CD4-positive, alpha-beta T cell treated with Interleukin-17A for 1 hour (primary cell): ENCODE results near the gene SNTB2.
"Not testable (repeated sequence)": the region's sequence is repeated elsewhere in the genome, so short reads cannot be mapped to it uniquely, and the experiment has no call there.

ENCODE experiments used
- DNase-seq: peaks from one replicate; pipeline ENCODE4 v3.0.0-alpha.2; 2020

SNTB2 gene

DNA sequence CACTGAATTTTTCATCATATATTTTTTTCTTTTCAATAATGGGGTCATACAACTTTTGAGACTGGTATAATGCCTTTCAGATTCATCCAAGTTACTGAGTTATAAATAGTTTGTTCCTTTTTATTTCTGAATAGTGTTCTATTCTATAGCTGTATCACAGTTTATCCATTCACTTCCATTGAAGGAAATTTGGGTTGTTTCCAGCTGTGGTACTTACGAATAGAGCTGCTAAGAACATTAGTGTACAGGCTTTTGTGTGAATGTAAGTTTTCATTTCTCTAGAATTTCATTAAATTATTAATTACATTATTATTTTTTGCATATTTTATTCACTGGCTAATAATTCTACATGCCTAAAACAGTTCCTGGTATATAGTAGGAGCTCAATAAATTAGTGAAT, 52.9 kb downstream of the SNTB2 start:
- no peak for DNase-seq

- DNase-seq, result no peak
Measured at GRCh38 chr16:69240331-69240730, 53.4 kb downstream of the SNTB2 start.

- no peak for DNase-seq
Measured at GRCh38 chr16:69241926-69242325, 55.0 kb downstream of the SNTB2 start.

DNA sequence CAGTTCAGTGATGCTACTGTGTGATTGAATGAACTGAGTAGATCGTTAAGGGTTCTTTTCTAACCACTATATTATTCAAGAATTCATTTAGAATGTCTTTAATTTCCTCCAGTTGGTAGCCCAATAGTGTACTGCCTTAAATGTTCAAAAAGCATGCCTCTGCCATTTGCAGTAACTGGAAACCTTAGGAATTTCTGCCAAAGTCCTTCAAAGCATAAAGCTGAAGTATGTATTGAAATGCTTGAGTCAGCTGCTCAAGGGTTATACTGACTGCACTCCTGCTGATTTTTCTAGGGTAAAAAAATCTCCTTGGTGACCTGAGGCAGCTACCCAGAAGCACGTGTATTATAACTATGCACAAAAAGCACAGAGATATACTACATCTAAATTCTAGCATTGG, 56.5 kb downstream of the SNTB2 start:
- DNase-seq, result no peak

DNA sequence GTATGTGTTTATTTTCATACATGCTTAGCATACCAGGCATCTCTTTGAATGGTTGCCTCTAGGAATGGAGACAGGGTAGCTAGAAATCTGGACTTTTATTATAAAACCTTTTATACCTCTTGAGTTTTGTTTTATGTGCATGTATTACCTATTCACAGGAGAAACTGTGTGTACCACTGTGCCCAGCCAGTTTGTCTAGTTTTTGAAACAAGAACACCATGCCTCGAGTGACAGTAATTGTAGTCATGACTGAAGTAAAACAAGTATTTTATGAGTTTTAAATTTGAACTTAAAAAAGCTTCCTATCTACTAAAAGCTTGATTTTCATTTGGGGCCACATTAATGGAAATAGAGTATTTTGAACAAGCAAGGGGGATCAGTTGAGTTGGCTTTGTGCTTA, 57.4 kb downstream of the SNTB2 start:
- no peak for DNase-seq

DNA sequence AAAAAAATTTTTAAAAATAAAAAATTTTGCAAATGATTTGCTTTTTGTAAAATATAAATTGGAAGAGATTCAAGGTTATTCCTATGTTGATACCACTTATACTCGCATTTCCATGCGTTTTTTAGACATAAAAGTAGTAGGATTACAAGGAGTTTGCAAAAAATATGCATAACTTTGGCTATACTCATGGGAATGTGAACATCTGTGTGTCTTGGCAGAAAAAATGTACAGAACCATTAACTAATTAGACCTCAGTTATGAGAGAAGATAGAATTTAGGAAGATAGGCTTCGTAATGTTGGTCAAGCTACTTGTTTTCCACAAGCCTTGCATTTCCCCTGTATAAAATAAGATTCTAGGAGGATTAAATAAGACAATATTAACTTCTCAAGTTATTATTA, 63.1 kb downstream of the SNTB2 start:
- no peak for DNase-seq

DNA sequence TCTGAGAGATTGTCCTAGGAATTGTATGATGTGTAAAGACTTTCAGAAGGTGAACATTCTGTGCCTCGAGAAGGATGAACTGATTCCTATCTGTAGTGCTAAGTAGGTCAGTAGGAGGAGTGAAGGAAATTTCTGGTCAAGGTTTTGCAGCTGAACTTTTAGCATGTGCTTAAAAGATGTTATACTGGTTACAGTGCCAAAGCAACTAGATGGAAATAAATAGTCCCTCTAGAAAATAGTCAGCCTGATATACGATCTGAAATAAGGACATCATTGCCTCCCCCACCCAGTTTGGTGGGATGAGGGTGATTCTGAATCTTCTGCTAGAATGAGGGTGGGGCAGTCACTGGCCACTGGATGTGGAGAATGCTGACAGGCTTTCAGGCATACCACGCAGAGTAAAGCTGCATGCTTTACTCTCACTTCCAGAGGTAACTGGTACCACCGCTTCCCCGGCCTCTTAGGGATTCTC, 66.9 kb downstream of the SNTB2 start:
- DNase-seq, result peak; percentile 15

DNA sequence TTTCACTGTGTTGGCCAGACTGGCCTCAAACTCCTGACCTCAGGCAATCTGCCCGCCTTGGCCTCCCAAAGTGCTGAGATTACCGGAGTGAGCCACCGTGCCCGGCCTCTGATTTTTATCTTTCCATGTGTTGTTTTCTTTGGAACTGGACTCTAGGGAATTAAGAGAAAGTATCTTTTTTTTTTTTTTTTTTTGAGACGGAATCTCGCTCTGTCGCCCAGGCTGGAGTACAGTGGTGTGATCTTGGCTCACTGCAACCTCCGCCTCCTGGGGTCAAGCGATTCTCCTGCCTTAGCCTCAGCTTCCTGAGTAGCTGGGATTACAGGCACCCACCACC, 72.4 kb downstream of the SNTB2 start:
- not testable (repeated sequence) for DNase-seq

DNA sequence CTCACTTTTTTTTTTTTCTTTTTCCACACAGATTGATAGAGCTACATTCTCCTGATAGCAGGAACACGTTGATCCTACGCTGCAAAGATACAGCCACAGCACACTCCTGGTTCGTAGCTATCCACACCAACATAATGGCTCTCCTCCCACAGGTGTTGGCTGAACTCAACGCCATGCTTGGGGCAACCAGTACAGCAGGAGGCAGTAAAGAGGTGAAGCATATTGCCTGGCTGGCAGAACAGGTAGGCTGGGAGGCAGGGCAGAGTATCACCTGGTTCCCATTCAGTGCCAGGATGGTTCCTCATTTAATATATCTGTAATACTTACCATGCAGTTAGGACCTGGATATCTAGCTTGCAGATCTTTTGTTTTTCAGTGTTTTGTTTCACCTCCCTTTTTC, 73.1 kb downstream of the SNTB2 start:
- no peak for DNase-seq

DNA sequence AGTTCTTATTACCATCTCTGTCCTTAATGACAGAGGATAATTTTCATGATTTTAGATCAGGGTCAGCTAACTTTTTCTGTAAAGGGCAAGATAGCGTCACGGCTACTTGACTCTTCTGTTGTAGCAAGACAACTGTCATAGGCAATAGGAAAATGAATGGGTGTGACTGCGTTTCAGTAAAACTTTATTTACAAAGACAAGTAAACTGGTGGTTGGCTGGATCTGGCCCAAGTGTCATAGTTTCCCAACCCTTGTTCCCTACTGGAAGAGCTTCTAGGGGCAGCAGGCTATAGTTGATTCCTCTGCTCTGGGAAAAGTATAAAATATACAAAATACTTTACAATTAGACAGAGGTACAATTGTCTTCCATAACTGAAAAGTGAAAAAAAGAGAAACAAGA, 73.5 kb downstream of the SNTB2 start:
- DNase-seq, result no peak

DNA sequence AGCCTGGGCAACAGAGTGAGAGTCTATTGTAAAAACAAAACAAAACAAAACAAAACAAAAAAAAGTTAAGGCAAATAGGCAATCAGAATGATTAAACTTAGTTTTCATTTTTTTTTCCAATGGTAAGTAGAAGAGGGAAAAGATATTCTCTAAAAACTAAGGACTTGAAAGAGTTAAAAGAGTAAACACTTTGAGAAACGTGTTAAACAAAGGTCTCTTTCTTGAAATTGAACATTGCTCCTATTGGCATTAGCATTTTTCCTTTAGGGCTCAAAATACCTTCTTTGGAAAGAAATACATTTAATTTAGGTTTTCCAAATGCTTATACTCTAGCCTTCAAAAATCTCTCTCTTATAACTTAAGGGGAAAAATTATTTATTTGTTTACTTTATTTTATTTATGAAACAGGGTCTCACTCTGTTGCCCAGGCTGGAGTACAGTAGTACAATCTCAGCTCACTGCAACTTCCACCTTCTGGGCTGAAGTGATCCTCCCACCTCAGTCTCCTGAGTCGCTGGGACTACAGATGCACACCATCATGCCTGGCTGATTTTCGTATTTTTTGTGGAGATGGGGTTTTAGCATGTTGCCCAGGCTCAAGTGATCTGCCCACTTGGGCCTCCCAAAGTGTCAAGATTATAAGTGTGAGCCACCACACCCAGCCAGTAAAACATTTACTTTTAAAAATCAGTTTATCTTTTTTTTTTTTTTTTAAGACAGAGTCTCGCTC, 79.5 kb downstream of the SNTB2 start:
- no peak for DNase-seq

GRCh38 chr16:69267633-69268032, 80.7 kb downstream of the SNTB2 start:
- DNase-seq, result no peak

- DNase-seq, result no peak
Measured at GRCh38 chr16:69270395-69270794, 83.4 kb downstream of the SNTB2 start.

DNA sequence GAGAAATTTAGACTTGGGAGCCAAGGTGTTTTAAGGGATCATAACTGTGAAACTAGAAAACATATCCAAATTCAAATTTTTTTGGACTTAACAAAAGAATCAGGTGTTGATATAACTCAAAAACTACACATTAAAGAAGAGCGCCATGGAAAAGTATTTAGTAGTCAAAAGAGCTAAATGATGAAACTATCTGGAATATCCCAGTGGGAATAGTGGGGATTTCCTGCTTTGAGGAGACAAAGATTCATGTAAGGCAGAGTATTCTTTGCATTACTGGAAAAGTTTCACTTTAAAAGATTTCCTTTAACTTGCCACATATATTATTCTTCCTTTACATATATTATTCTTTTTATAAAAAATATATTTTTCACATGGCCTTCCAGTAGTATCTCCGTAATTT, 83.9 kb downstream of the SNTB2 start:
- no peak for DNase-seq

- no peak for DNase-seq
Measured at GRCh38 chr16:69273009-69273408, 86.0 kb downstream of the SNTB2 start.

GRCh38 chr16:69274699-69275235, 87.8 kb downstream of the SNTB2 start:
- no peak for DNase-seq

DNA sequence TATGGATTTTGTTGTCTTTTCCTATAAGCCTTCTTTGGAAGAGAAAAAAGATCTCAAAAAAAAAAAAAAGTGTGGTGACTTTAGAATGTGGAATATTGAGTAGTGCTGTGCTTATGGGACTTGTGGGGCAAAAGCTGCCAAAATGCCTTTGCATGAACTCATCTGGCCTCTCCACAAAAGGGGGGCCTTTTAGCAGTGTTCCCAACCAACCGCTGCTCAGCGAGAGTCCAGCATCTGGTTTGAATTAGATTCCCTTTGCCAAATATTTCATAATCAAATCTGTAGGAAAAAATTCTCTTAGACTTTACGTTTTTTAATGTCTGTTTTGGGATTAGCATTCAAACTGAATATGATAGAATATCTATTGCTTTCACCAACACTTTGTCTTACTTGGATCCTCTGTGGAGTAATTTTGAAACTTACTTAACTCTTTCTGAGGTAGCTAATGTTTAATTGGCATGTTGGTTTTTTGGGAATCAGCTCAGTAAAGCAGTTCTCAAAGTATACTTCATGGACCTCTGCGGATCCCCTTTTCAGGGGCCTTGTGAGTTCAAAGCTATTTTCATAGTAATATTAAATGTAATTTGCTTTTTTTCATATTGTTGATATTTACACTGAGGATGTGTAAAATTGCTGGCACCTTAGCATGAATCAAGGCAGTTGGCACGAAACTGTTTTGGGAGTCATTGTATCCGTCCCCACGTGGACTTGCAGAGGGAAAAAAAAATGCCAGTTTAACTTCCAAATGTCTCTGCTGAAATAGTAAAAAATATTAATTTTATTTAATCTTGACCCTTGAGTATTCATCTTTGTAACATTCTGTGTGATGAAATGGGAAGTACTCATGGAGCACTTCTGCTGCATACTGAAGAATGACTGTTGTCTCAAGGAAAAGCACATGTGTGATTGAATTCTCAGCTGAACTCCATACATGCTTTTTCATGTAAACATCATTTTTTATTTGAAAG, 89.5 kb downstream of the SNTB2 start:
- no peak for DNase-seq

DNA sequence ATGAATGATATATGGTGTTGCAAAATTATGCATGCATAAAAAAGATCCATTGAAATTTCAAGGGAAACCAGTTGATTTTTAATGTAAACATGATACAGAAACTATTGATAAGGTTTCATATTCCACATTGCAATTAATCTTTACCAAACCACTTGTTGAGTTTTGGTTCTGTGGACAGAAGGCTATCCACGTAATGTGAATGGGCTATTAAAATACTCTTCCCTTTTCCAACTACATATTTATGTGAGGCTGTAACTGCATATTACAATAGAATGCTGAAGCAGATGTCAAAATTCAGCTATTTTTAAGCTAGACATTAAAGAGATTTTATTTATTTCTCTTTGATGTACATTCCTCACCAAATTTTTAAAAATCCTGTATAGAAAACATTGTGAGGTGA, 90.4 kb downstream of the SNTB2 start:
- no peak for DNase-seq

- no peak for DNase-seq
Measured at GRCh38 chr16:69283851-69284250, 96.9 kb downstream of the SNTB2 start.

DNA sequence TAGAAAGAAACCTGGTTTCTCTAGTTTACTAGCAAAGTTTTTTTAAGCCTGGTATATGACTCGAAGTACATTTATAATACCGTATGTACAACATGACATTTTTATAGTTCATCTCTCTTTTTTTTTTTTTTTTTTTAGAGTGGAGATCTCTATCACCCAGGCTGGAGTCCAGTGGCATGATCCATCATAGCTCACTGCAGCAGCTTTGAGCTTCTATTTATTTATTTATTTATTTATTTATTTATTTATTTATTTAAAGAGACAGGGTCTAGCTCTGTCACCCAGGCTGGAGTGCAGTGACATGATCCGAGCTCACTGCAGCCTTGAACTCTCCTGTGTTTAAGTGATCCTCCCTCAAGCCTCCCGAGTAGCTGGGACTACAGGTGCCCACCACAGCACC, 98.3 kb downstream of the SNTB2 start:
- DNase-seq, result no peak

DNA sequence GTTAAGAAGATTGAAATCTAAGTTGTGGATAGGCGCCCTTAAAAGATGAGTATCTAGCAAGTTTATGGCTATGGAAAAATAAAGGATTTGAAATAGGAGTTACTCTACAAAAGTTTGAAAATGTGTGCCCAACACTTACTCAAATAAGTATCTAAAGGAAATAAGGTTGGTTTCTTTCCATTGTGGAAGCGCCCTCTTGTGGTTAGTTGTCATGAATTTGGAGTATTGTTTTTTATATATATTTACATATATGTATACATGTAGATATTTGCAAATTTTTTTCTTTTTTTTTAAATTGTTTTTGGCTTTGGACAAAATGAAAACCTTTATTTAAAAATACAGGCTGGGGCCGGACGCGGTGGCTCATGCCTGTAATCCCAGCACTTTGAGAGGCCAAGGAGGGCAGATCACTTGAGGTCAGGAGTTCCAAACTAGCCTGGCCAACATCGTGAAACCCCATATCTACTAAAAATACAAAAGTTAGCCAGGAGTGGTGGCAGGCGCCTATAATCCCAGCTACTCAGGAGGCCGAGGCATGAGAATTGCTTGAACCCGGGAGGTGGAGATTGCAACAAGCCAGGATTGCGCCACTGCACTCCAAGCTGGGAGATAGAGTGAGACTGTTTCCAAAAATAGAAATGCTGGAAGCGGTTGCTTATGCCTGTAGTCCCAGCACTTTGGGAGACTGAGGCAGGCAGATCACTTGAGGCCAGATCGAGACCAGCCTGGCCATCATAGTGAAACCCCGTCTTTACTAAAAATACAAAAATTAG, 100.2 kb downstream of the SNTB2 start:
- peak; percentile 75 for DNase-seq

- not testable (repeated sequence) for DNase-seq
Measured at GRCh38 chr16:69291657-69292056, 104.7 kb downstream of the SNTB2 start.

DNA sequence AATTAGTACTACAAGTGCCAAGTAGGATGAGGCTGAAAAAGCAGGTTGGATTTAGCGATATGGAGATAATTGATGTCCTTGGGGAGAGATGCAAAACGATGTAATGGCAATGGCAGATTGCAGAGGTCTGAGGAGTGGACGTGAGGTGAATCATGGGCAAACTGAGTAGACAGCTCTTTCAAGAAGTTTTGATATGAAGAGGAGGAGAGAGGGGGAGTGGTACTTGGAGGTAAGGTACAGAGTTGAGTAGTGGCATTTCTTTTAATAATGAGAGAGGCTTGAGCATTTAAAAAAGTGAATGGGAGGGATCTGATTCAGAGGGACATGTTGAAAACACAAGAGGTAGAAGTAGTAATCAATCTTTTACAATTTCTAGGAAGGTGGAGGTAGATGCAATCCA, 106.4 kb downstream of the SNTB2 start:
- no peak for DNase-seq
